Ramos (cell line): ENCODE results near the gene CALML6.

ENCODE experiments used
- in situ Hi-C: fragments of 300-500 bp; cut with MboI; formaldehyde crosslinking; loops from one replicate; pipeline ENCODE4 v1.14.3; 2022; ENCODE audit warnings: low sequenced_read_pairs; ENCODE audit not compliant: unreplicated experiment

The CALML6 gene

GRCh38 chr1:1940123-1940425 lies 25.0 kb downstream of the CALML6 start:
- in situ Hi-C loops = no loop called here

GRCh38 chr1:1941211-1941841 lies 26.3 kb downstream of the CALML6 start:
- in situ Hi-C loops = no loop called here

GRCh38 chr1:1941868-1942752 lies 27.1 kb downstream of the CALML6 start:
- in situ Hi-C loops = no loop called here

- in situ Hi-C loops = no loop called here
These were observed 27.9 kb downstream of the CALML6 start for GRCh38 chr1:1942753-1943656.

DNA sequence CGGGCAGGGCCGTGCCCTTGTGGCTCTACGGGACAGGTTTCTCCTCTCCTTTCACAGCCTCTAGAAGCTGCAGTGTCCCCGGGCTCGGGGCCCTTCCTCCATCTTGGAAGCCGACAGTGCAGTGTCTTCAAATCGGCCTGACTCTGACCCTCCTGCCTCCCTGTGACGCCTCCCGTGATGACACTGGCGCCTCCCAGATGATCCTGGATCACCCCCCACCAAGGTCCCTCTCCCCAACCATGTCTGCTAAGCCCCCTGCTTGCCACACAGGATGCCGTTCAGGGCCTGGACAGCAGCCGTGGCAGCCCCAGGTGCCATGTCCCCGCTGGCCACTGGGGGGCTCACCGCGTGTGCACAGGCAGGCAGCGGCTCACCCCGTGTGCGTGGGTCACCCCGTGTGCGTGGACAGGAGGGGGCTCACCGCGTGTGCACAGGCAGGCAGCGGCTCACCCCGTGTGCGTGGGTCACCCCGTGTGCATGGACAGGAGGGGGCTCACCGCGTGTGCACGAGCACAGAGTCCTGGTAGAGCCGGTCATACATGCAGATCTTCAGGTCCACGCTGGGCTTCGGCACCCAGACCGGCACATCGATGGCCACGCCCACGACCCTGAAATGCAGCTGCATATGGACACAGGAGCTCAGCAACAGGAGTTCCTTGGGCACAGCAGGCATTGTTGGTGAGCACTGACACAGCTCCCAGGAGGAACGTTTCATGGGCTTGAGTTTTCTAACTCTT lies 28.9 kb downstream of the CALML6 start:
- in situ Hi-C loops = no loop called here

- in situ Hi-C loops = loop anchor here (5.0 kb wide), 1 partner anchor 91 kb away; no protein-coding TSS in a partner anchor
These were observed 30.8 kb downstream of the CALML6 start for GRCh38 chr1:1945782-1946393.

GRCh38 chr1:1946540-1946939 lies 31.5 kb downstream of the CALML6 start:
- in situ Hi-C loops = loop anchor here (5.0 kb wide), 1 partner anchor 91 kb away; no protein-coding TSS in a partner anchor

GRCh38 chr1:1947493-1947892 lies 32.4 kb downstream of the CALML6 start:
- in situ Hi-C loops = loop anchor here (5.0 kb wide), 1 partner anchor 90 kb away; no protein-coding TSS in a partner anchor

- in situ Hi-C loops = loop anchor here (5.0 kb wide), 1 partner anchor 89 kb away; no protein-coding TSS in a partner anchor
These were observed 33.7 kb downstream of the CALML6 start for GRCh38 chr1:1948783-1949182.

DNA sequence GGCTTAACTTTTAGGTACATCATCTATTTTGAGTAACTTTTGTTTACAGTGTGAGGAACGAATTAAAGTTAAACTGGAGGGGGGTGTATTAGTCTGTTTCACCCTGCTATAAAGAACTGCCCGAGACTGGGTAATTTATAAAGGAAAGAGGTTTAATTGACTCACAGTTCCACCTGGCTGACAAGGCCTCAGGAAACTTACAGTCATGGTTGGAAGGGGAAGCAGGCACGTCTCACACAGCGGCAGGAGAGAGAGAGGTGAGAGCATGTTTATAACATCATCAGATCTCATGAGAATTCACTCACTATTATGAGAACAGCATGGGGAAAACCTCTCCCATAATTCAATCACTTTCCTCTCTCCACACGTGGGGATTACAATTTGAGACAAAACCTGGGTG lies 35.9 kb downstream of the CALML6 start:
- in situ Hi-C loops = loop anchor here (25.0 kb wide), 1 partner anchor 836 kb away; no protein-coding TSS in a partner anchor

- in situ Hi-C loops = loop anchor here (25.0 kb wide), 1 partner anchor 833 kb away; no protein-coding TSS in a partner anchor
These were observed 39.0 kb downstream of the CALML6 start for GRCh38 chr1:1954015-1954414.

DNA sequence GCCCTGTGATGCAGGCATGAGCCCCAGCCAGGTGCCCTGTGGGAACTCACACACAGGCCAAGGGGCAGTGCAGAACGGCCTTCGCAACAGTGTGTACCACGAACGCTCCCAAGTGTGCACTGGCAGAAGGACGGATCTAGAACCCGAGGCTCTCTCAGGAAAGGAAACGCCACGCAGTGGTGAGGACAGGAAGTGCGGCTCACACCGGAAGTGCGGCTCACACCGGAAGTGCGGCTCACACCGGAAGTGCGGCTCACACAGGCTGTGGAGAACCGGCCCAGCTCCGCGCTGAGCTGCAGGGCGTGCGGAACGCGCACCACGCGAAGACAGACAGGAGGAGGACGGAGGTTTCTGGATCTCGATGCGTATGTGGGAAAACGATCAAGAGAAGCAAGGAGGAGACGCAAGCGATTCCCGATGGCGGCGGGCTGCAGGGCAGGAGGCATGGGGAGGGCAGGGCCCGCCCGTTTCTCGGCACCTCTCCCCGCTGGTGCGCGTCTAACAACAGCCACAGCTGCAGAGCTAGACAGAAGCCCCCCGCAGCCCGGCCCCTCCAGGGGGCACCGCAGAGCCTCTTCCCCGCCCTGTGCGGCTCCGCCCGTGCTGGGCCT lies 39.9 kb downstream of the CALML6 start:
- in situ Hi-C loops = loop anchor here (25.0 kb wide), 1 partner anchor 832 kb away; no protein-coding TSS in a partner anchor

GRCh38 chr1:1955621-1956094 lies 40.6 kb downstream of the CALML6 start:
- in situ Hi-C loops = loop anchor here (25.0 kb wide), 1 partner anchor 832 kb away; no protein-coding TSS in a partner anchor

GRCh38 chr1:1956101-1956500 lies 41.0 kb downstream of the CALML6 start:
- in situ Hi-C loops = loop anchor here (25.0 kb wide), 1 partner anchor 831 kb away; no protein-coding TSS in a partner anchor

GRCh38 chr1:1956586-1957532 lies 41.8 kb downstream of the CALML6 start:
- in situ Hi-C loops = loop anchor here (25.0 kb wide), 1 partner anchor 830 kb away; no protein-coding TSS in a partner anchor

GRCh38 chr1:1957533-1957961 lies 42.5 kb downstream of the CALML6 start:
- in situ Hi-C loops = loop anchor here (25.0 kb wide), 1 partner anchor 830 kb away; no protein-coding TSS in a partner anchor

GRCh38 chr1:1958071-1958541 lies 43.0 kb downstream of the CALML6 start:
- in situ Hi-C loops = loop anchor here (25.0 kb wide), 1 partner anchor 829 kb away; no protein-coding TSS in a partner anchor
